ENCODE results near the gene LCAT.
"Not testable (repeated sequence)": the region's sequence is repeated elsewhere in the genome, so short reads cannot be mapped to it uniquely, and the experiment has no call there.

The LCAT gene

GRCh38 chr16:67939507-67940445 is 4.1 kb downstream of the LCAT start:
- no peak for TF ChIP-seq CTCF (IDR thresholded peaks at IDR 0.05)
- no peak for DNase-seq (ENCODE audit: low spot score)
- H3K27ac ChIP-seq = no peak overlapping the region
- no peak overlapping the region for H3K4me3 ChIP-seq

GRCh38 chr16:67937713-67938112 is 6.2 kb downstream of the LCAT start:
- H3K27ac ChIP-seq; DNase-seq (ENCODE audit: low spot score); H3K4me3 ChIP-seq: not testable (repeated sequence)

- no peak for TF ChIP-seq CTCF (IDR thresholded peaks at IDR 0.05)
- Histone ChIP-seq H3K27ac (peak overlapping the region; percentile 86 to 94), H3K4me3 (peak overlapping the region; percentile 88)
- no peak for DNase-seq (ENCODE audit: low spot score)
Measured at GRCh38 chr16:67936880-67937605, 6.9 kb downstream of the LCAT start.

GRCh38 chr16:67936124-67936879 is 7.6 kb downstream of the LCAT start, which contains the start of gene PSMB10:
Gene PSMB10 (minus strand): TSS chr16:67936850. CDS start chr16:67936749, 101 bp downstream.
- peak within 1 kb of the TSS; percentile 86 to 94 for H3K27ac ChIP-seq
- no peak for DNase-seq (ENCODE audit: low spot score)
- peak within 1 kb of the TSS; percentile 88 for H3K4me3 ChIP-seq
- no peak for TF ChIP-seq CTCF (IDR thresholded peaks at IDR 0.05)

- DNase-seq (ENCODE audit: low spot score) = peak; percentile 94
- Histone ChIP-seq H3K4me3 (peak overlapping the region; percentile 88), H3K27ac (peak overlapping the region; percentile 86 to 94)
- no peak for TF ChIP-seq CTCF (IDR thresholded peaks at IDR 0.05)
Measured at GRCh38 chr16:67935402-67936123, 8.4 kb downstream of the LCAT start.

GRCh38 chr16:67935101-67935401 is 8.9 kb downstream of the LCAT start:
- H3K27ac ChIP-seq = peak overlapping the region; percentile 86 to 94
- DNase-seq (ENCODE audit: low spot score) = no peak

More at GRCh38 chr16:67935101-67935401, 8.9 kb downstream of the LCAT start:
- peak overlapping the region; percentile 88 for H3K4me3 ChIP-seq
- TF ChIP-seq CTCF (IDR thresholded peaks at IDR 0.05) = no peak
